ENCODE measurements around the gene ITIH2. TPM values are rescaled to one million over a fixed set of nuclear protein-coding genes. Genes with fewer than 3 reads are reported as not detected.

Gene ITIH2
- total and polyA plus RNA-seq, 2 of the 8 experiments (the other 6 are each of a cell fraction or from before 2014, with no cell fraction given) = not detected

- no peaks in the 10 kb centered on the region for H3K4me1 ChIP-seq (replicated peaks in 1 of 4; ENCODE audit: control insufficient read depth in 3 of 4, insufficient read depth in 4 of 4, low read length in 3 of 4)
- no peak overlapping the region for H4K8ac ChIP-seq (ENCODE audit: extremely low read depth, insufficient read depth, low read length)
- CTCF ChIA-PET (ENCODE audit: partially characterized antibody) = interaction anchor here (1.2 kb wide), 1 partner anchor 243 kb away, joined by 3 read pairs; no protein-coding TSS in a partner anchor
- H2BK5ac ChIP-seq (ENCODE audit: low read depth, low read length) = no peak overlapping the region
- 96% methylated on average over 7 of the region's 7 CpGs; no CpG with 5 or more reads in 1 of the 2 experiments for WGBS, 2 experiments (ENCODE audit: extremely low coverage in 1 of 2, insufficient coverage in 1 of 2, insufficient read length in 1 of 2, insufficient replicate concordance in 2 of 2, low coverage in 1 of 2, low lambda C conversion rate in 2 of 2, missing lambda C conversion rate in 1 of 2)
- no peak overlapping the region for H3K27ac ChIP-seq (ENCODE audit: low read depth, low read length)
- H2BK15ac ChIP-seq (ENCODE audit: low read length) = no peak overlapping the region
- no peak overlapping the region for H3K9ac ChIP-seq (replicated peaks in 1 of 4; ENCODE audit: extremely low read depth in 1 of 4, low read depth in 3 of 4, low read length in 3 of 4)
- peaks cover 0 to 54% (median 26%) of the 10 kb centered on the region in 4 experiments; a peak in 7 of 8 replicates for H3K36me3 ChIP-seq (ENCODE audit: control insufficient read depth in 2 of 4, insufficient read depth in 4 of 4, low read length in 3 of 4)
- H3K14ac ChIP-seq (ENCODE audit: insufficient read length) = no peak overlapping the region
- H3K23me2 ChIP-seq (ENCODE audit: low read depth, low read length) = no peaks in the 10 kb centered on the region
- no peak overlapping the region for H3K18ac ChIP-seq (ENCODE audit: extremely low read depth, low read length)
- H3K4me2 ChIP-seq (ENCODE audit: insufficient read depth in 1 of 2, low read depth in 2 of 2, low read length in 2 of 2) = no peak overlapping the region
- no peak overlapping the region for H4K5ac ChIP-seq (ENCODE audit: insufficient read length, low read depth, low read length)
- H2BK20ac ChIP-seq (ENCODE audit: low read length) = no peak overlapping the region
- no peak overlapping the region for H2AK5ac ChIP-seq (ENCODE audit: low read depth, low read length)
- no peak overlapping the region for H3K23ac ChIP-seq (ENCODE audit: insufficient read length)
- no peak for DNase-seq (ENCODE audit: low read depth in 1 of 2, low spot score in 2 of 2)
- no peak for FAIRE-seq
- no peak overlapping the region for H2AFZ ChIP-seq (ENCODE audit: low read length)
- H4K20me1 ChIP-seq (replicated peaks in 1 of 2; ENCODE audit: control insufficient read depth in 1 of 2, insufficient read depth in 2 of 2, low read length in 2 of 2) = no peaks in the 10 kb centered on the region
- no peaks in the 10 kb centered on the region for H3K27me3 ChIP-seq (replicated peaks in 1 of 4; ENCODE audit: control insufficient read depth in 3 of 4, extremely low read depth in 1 of 4, insufficient read depth in 3 of 4, low read length in 3 of 4)
- H2BK12ac ChIP-seq (ENCODE audit: low read depth, low read length) = no peak overlapping the region
- no peak overlapping the region for H4K91ac ChIP-seq (replicated peaks; ENCODE audit: insufficient read length, low read length)
- H3K9me3 ChIP-seq (ENCODE audit: insufficient read depth in 2 of 2, low read depth in 1 of 2, low read length in 1 of 2) = no peaks in the 10 kb centered on the region
- H3K79me1 ChIP-seq (ENCODE audit: low read depth, low read length) = no peaks in the 10 kb centered on the region
- no peak overlapping the region for H3K56ac ChIP-seq (replicated peaks; ENCODE audit: insufficient read length, low read depth, low read length)
- no peaks in the 10 kb centered on the region for H3K79me2 ChIP-seq (ENCODE audit: control insufficient read depth in 1 of 2, insufficient read depth in 2 of 2, low read length in 2 of 2)
- POLR2A ChIA-PET (ENCODE audit: partially characterized antibody) = no interaction called here
- no peak overlapping the region for H3K4ac ChIP-seq (replicated peaks; ENCODE audit: insufficient read length, low read depth, low read length)
- H3K4me3 ChIP-seq (ENCODE audit: extremely low read depth in 1 of 4, insufficient read depth in 2 of 4, low read depth in 3 of 4, low read length in 4 of 4) = no peak overlapping the region
- no peak overlapping the region for H2BK120ac ChIP-seq (replicated peaks; ENCODE audit: low read depth, low read length)
- TF ChIP-seq JUN (IDR thresholded peaks at IDR 0.05; ENCODE audit: low read depth, low read length) (no peak), TCF12 (IDR thresholded peaks at IDR 0.05; ENCODE audit: low read depth, low read length) (no peak), TBP (IDR thresholded peaks at IDR 0.05; ENCODE audit: low read depth, low read length) (no peak), SP4 (IDR thresholded peaks at IDR 0.05; ENCODE audit: low read length) (no peak), TAF7 (optimal IDR thresholded peaks at IDR 0.05; ENCODE audit: borderline replicate concordance, low read depth, low read length) (no peak), SIX5 (IDR thresholded peaks at IDR 0.05; ENCODE audit: low read depth, low read length) (no peak), TEAD4 (IDR thresholded peaks at IDR 0.05; ENCODE audit: low read depth, low read length) (no peak), YY1 (IDR thresholded peaks at IDR 0.05; ENCODE audit: low read depth, low read length) (no peak), CREB1 (IDR thresholded peaks at IDR 0.05) (no peak), HDAC6 (IDR thresholded peaks at IDR 0.05; ENCODE audit: low read depth, low read length) (no peak), HDAC2 (IDR thresholded peaks at IDR 0.05; ENCODE audit: borderline replicate concordance in 1 of 2, low read depth in 2 of 2, low read length in 2 of 2) (no peak), JUND (IDR thresholded peaks at IDR 0.05; ENCODE audit: low read length) (no peak), FOSL1 (IDR thresholded peaks at IDR 0.05; ENCODE audit: insufficient read depth, low read depth, low read length) (no peak), CTBP2 (IDR thresholded peaks at IDR 0.05; ENCODE audit: borderline replicate concordance, insufficient read depth, insufficient read length, low read length) (no peak), RXRA (IDR thresholded peaks at IDR 0.05; ENCODE audit: insufficient read depth, low read depth, low read length) (no peak), SAP30 (IDR thresholded peaks at IDR 0.05; ENCODE audit: insufficient read depth, insufficient replicate concordance, low read length) (no peak)
Measured at GRCh38 chr10:7768417-7768816, 65.3 kb downstream of the ITIH2 start.

Measured in H1 (cell line).